Panc1 (cell line): ENCODE results near the gene KRTAP1-3. TPM values are rescaled to one million over a fixed set of nuclear protein-coding genes. Genes with fewer than 3 reads are reported as not detected.
"Not testable (repeated sequence)": the region's sequence is repeated elsewhere in the genome, so short reads cannot be mapped to it uniquely, and the experiment has no call there.

Experiments used
- ATAC-seq: fragments of 200-7000 bp; cut with Tn5 transposase; 2 replicates; pipeline ENCODE4 v1.9.1; 2020; ENCODE audit warnings: mild to moderate bottlenecking, moderate library complexity
- BruUV-seq: library from RNA; stranded (reverse); fragments of 400-500 nt; replicated peaks from 2 replicates; lab custom pipeline; 2021; lab: Mats Ljungman, UMichigan
- CTCF ChIA-PET: fragments of 300-600 bp; sonication (Branson Sonifier 250); formaldehyde crosslinking; loops from one replicate; lab custom pipeline; 2022; ENCODE audit warnings: antibody characterized with exemption; lab: Charles Lee
- POLR2A ChIA-PET: fragments of 300-600 bp; sonication (Branson Sonifier 250); formaldehyde crosslinking; loops from one replicate; lab custom pipeline; 2022; ENCODE audit warnings: antibody characterized with exemption; lab: Charles Lee
- DNase-seq: peaks from one replicate; pipeline ENCODE4 v3.0.0-alpha.2; 2010; ENCODE audit warnings: low read depth, low spot score
- H3K27ac ChIP-seq: 2 replicates; pipeline ENCODE4 v1.5.1; 2011; ENCODE audit warnings: mild to moderate bottlenecking, low read length, inconsistent platforms
- H3K27me3 ChIP-seq: fragments of 200-500 bp; sonication (Bioruptor generic); 2 replicates; pipeline ENCODE4 v1.6.0; 2014; ENCODE audit warnings: low read length, inconsistent platforms; ENCODE audit not compliant: control insufficient read depth, insufficient read depth
- H3K36me3 ChIP-seq: fragments of 200-500 bp; sonication (Bioruptor generic); 2 replicates; pipeline ENCODE4 v1.5.1; 2014; ENCODE audit warnings: inconsistent platforms, mild to moderate bottlenecking, low read length, moderate library complexity; ENCODE audit not compliant: control insufficient read depth, insufficient read depth
- H3K4me1 ChIP-seq: 2 replicates; pipeline ENCODE4 v1.5.1; 2011; ENCODE audit warnings: inconsistent platforms, mild to moderate bottlenecking, low read length, moderate library complexity; ENCODE audit not compliant: control insufficient read depth, insufficient read depth
- H3K4me3 ChIP-seq, 2 experiments: 2 replicates each; pipeline ENCODE4 v1.5.1; 2011 to 2012; ENCODE audit warnings: low read depth in 2 of 2, low read length in 2 of 2, mild to moderate bottlenecking in 2 of 2, inconsistent platforms in 1 of 2, moderate library complexity in 1 of 2
- H3K9me3 ChIP-seq: fragments of 200-500 bp; sonication (Bioruptor generic); 2 replicates; pipeline ENCODE4 v1.5.1; 2014; ENCODE audit warnings: low read depth, mild to moderate bottlenecking, inconsistent platforms, low read length, moderate library complexity; ENCODE audit not compliant: control insufficient read depth, insufficient read depth
- CTCF ChIP-seq: fragments of 450-650 bp; IDR thresholded peaks from 2 replicates; pipeline ENCODE4 v1.5.1; 2017; ENCODE audit warnings: mild to moderate bottlenecking
- POLR2AphosphoS5 ChIP-seq: IDR thresholded peaks from 2 replicates; pipeline ENCODE4 v1.6.1; 2012; ENCODE audit warnings: mild to moderate bottlenecking, low read depth, low read length, moderate library complexity
- REST ChIP-seq, 2 experiments: IDR thresholded peaks; 2 replicates each; pipeline ENCODE4 v1.6.1; 2011 to 2012; ENCODE audit warnings: low read depth in 2 of 2, control low read depth in 1 of 2, low read length in 1 of 2, mild to moderate bottlenecking in 1 of 2, moderate library complexity in 1 of 2; ENCODE audit not compliant: insufficient read depth in 1 of 2
- SIN3A ChIP-seq: IDR thresholded peaks from 2 replicates; pipeline ENCODE4 v1.6.1; 2012; ENCODE audit warnings: low read depth, mild to moderate bottlenecking, low read length, moderate library complexity, borderline replicate concordance; ENCODE audit not compliant: insufficient read depth
- TCF7L2 ChIP-seq: IDR thresholded peaks from 2 replicates; pipeline ENCODE4 v1.6.1; 2011; ENCODE audit warnings: mild to moderate bottlenecking, low read depth, low read length, inconsistent platforms
- in situ Hi-C: cut with HindIII; loops from 2 replicates; pipeline ENCODE4 v1.10.0; 2016; ENCODE audit warnings: low sequenced_read_pairs, low pct_unique_long_range_greater_than_20kb
- intact Hi-C: fragments of 100-400 bp; cut with micrococcal nuclease; formaldehyde crosslinking; loops from one replicate; pipeline ENCODE4 v1.10.0; 2022; ENCODE audit not compliant: unreplicated experiment
- total RNA-seq: library from RNA; stranded (reverse); gene quantifications from one replicate; pipeline ENCODE4 v1.2.1, GENCODE V29; 2021; ENCODE audit not compliant: unreplicated experiment

KRTAP1-3 gene
- total RNA-seq, 1 experiment from 2014 or later = not detected

- H3K27me3 ChIP-seq = no peaks in the 10 kb centered on the region
- no TSS peak for BruUV-seq
- ChIA-PET CTCF (no interaction called here), POLR2A (no interaction called here)
- no peak for DNase-seq
- ATAC-seq = no peak
- intact Hi-C loops = no loop called here
- no peaks in the 10 kb centered on the region for H3K4me1 ChIP-seq
- H3K27ac ChIP-seq = no peak overlapping the region
- no peak overlapping the region for H3K4me3 ChIP-seq
- TF ChIP-seq REST (IDR thresholded peaks at IDR 0.05; ENCODE audit: insufficient read depth in 1 of 2, low read depth in 2 of 2, low read length in 1 of 2) = no peak
- TF ChIP-seq POLR2AphosphoS5 = no peak
- TF ChIP-seq SIN3A = no peak
- TF ChIP-seq TCF7L2 = no peak
- TF ChIP-seq CTCF = no peak
- in situ Hi-C loops = no loop called here
- H3K36me3 ChIP-seq = no peaks in the 10 kb centered on the region
- H3K9me3 ChIP-seq = no peaks in the 10 kb centered on the region
Observed at GRCh38 chr17:41067281-41067680, 32.6 kb upstream of the KRTAP1-3 start.

GRCh38 chr17:41065829-41066624, 31.4 kb upstream of the KRTAP1-3 start, which contains the start of gene KRTAP2-4:
TSS of gene KRTAP2-4 (minus strand) at chr17:41065879. CDS start at chr17:41065845, 34 bp downstream.
- TF ChIP-seq POLR2AphosphoS5 (no peak), SIN3A (no peak), CTCF (no peak), REST (IDR thresholded peaks at IDR 0.05; ENCODE audit: insufficient read depth in 1 of 2, low read depth in 2 of 2, low read length in 1 of 2) (no peak)
- no TSS peak for BruUV-seq
- no peak for ATAC-seq
- in situ Hi-C loops = no loop called here
- ChIA-PET CTCF (no interaction called here), POLR2A (no interaction called here)
- no peak for DNase-seq
- intact Hi-C loops = no loop called here
- Histone ChIP-seq H3K27me3 (no peaks in the 10 kb centered on the region), H3K4me1 (no peaks in the 10 kb centered on the region), H3K4me3 (no peak within 1 kb of the TSS), H3K9me3 (no peaks in the 10 kb centered on the region), H3K36me3 (no peaks in the 10 kb centered on the region), H3K27ac (no peak within 1 kb of the TSS)

- H3K9me3 ChIP-seq, H3K27me3 ChIP-seq, H3K36me3 ChIP-seq, POLR2A ChIA-PET, H3K4me3 ChIP-seq, H3K27ac ChIP-seq, in situ Hi-C loops, intact Hi-C loops, ATAC-seq, DNase-seq, BruUV-seq, H3K4me1 ChIP-seq: not testable (repeated sequence)
- CTCF ChIA-PET = interaction anchor here (0.7 kb wide), 1 partner anchor 8 kb away, joined by 3 read pairs; no protein-coding TSS in a partner anchor
Observed at GRCh38 chr17:41065016-41065689, 30.5 kb upstream of the KRTAP1-3 start.
